Measurements from ENCODE around the gene GORASP1.
A peak's percentile ranks its signal among the peaks of the same experiment; 100 is the strongest.
"Not testable (repeated sequence)": the region's sequence is repeated elsewhere in the genome, so short reads cannot be mapped to it uniquely, and the experiment has no call there.

The GORASP1 gene

DNA sequence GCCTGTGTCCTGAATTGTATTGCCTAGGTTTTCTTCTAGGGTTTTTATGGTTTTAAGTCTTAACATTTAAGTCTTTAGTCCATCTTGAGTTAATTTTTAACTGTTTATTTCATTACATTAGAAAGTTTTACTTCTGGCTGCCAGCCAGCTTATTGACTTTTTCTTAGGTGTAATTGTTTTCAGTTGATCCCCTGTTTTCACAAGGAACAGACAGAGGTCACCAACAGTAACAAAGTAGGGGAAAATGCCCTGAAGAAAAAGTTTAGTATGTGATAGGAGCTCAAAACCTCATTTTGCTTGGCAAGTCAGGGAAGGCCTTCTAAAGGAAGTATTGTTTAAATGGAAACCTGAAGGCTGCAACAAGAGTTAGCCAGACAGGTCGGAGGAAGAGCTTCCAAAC is 45.2 kb downstream of the GORASP1 start:
- no peak for DNase-seq

DNA sequence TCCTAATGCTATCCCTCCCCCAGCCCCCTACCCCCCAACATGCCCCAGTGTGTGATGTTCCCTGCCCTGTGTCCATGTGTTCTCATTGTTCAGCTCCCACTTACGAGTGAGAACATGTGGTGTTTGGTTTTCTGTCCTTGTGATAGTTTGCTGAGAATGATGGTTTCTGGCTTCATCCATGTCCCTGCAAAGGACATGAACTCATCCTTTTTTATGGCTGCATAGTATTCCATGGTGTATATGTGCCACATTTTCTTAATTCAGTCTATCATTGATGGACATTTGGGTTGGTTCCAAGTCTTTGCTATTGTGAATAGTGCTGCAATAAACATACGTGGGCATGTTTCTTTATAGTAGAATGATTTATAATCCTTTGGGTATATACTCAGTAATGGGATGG is 46.2 kb downstream of the GORASP1 start:
- not testable (repeated sequence) for DNase-seq

DNA sequence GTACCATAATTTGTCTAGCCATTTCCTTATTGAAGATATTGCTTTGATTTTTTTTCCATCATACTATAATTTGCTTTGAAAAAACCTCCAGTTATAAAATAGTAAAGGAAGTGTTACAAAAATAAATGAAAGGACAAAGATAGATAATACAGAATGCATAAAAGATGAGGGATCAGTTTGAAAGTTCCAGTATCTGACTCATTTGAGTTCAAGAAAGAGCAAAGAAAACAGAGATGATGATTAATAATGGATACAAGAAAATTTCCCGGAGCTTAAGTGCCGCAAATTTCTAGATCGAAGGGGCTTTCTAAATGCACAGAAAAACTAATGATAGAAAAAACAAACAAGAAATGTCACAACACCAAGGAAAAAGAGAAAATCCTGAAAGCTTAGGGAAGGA is 51.3 kb downstream of the GORASP1 start:
- DNase-seq: no peak

DNA sequence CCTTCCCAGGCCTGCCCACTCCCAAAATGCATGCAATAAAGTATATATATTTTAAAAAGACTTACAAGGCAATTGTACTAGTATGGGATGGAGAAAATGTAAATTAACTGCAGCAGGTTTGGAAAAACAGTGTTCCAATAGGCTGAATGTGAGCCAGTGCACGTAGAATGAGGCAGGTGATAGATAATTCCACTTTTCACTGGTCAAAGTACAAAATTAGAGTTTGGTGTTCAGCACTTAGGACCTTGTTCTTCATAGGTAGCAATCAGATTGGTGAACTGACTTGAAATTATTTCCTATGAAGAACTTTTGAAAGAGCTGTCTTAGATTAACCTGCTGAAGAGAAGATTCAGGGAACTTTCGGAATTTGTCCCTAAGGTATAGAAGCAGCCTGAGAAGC is 53.7 kb downstream of the GORASP1 start:
- no peak for DNase-seq

DNA sequence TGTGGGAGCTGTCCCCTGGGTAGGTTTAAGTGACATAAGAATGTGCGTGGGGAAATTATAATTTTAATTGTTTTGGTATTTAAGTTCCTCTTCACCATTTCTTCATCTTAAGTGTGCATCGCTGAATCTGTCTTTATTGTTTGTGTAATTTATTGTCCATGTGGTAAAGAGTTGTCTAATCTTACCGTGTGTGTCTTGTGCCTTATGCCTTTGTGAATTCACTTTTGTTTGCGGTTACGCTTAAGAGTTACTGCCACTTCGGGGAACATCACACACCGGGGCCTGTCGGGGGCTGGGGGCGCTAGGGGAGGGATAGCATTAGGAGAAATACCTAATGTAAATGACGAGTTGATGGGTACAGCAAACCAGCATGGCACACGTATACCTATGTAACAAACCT is 54.8 kb downstream of the GORASP1 start:
- no peak for DNase-seq

DNA sequence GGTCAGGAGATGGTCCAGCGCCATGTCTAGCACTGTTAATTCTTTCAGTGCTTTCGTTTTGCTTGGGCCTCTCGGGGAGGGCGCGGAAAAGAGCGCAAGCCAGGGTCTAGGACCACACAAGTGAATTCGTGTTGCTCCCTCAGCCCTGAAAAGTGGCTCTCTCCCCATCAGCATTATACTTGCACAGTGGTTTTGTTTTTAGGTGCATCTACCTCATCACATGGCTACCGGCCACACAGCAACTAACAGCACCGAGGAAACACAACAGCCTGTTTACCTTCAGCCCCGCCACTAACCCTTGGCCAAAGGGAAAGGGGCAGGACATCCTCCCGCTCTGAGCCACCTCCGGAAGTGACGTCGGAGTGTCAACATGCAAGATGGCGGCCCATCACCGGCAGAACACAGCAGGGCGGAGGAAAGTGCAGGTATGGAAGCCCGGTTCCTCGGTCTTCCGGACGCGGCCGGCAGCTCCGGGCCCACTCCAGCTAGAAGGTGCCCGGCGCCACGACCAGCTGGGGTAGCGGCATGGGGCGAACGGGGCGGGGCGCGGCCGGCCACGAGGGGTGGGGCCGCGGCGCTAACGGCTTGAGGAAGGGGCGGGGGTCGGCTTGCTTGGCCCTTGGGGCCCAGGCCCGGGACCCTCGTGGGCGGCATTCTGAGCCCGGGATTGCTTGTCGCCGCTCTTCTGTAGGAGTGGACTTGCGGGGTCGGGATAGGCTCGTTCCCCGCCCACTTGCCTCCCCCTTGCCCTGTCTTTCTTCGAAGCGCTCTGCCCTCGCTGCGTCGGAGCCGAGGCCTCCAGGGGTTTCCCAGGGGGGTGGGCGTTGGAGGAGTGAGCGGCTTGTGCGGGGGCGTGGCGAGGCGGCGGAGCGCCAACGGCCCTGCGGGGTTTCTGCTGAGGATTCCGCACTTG is 55.5 kb downstream of the GORASP1 start, which contains the start of the genes SCN11A and WDR48:
Gene SCN11A (minus strand): TSS at position 296 of the 913 bp plus-strand sequence. CDS start 101,582 bp downstream, outside the sequence.
Gene WDR48 (plus strand): TSS at position 368 of the 913 bp plus-strand sequence. CDS start 10 bp downstream, at position 378.
- DNase-seq: peak; percentile 73

DNA sequence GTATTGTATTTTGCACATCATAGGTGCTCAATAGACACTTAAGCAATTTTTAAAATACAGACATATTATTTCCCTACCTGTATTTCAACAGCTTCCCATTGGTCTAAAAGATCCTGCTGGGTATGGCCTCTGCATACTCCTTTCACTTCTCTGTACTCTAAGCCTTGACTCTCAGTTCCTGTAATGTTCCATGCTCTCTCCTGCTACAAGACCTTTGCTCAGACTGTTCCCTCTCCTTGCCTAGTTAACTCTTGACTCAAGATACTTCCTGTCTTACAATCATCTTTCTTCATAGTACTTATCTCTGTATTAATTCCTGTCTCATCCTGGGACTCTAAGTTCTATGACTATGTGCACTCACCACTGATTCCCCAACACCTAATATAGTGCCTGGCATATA is 57.4 kb downstream of the GORASP1 start:
- DNase-seq: no peak

Data from NCI-H748 treated with DMSO at 0.1 percent for 48 hours (cell line).